22Rv1 (cell line): ENCODE results near the gene MYO15B.

Experiments used
- ZFX ChIP-seq: fragments of 450-650 bp; IDR thresholded peaks from 2 replicates; pipeline ENCODE4 v1.6.1; 2017; ENCODE audit warnings: antibody characterized with exemption, borderline replicate concordance
- TF ChIP-seq, protein P1 (sequence below): fragments of 450-650 bp; IDR thresholded peaks from 2 replicates; pipeline ENCODE4 v1.5.1; 2017; ENCODE audit warnings: mild to moderate bottlenecking

DNA sequence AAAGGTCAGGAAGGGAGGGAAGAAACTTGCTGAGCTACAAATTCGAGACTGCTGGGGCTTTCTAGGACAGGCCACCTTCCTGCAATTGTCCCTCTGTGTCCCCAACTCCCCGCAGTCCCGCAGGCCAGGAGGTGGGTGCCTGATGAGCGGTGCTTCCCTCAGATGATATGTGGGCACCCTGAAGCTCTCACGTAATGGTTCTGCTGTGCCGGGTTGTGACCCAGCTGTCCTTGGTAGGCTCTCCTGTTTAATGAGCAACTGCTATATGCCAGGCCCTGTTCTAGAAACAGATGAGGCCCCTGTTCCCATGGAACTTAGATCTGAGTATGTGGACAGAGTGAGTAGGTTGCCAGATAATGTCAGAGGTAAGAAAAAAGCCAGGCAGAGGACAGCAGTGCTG lies 22.0 kb upstream of the MYO15B start:
- TF ChIP-seq, protein P1, sequence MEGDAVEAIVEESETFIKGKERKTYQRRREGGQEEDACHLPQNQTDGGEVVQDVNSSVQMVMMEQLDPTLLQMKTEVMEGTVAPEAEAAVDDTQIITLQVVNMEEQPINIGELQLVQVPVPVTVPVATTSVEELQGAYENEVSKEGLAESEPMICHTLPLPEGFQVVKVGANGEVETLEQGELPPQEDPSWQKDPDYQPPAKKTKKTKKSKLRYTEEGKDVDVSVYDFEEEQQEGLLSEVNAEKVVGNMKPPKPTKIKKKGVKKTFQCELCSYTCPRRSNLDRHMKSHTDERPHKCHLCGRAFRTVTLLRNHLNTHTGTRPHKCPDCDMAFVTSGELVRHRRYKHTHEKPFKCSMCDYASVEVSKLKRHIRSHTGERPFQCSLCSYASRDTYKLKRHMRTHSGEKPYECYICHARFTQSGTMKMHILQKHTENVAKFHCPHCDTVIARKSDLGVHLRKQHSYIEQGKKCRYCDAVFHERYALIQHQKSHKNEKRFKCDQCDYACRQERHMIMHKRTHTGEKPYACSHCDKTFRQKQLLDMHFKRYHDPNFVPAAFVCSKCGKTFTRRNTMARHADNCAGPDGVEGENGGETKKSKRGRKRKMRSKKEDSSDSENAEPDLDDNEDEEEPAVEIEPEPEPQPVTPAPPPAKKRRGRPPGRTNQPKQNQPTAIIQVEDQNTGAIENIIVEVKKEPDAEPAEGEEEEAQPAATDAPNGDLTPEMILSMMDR = no peak
- TF ChIP-seq ZFX = no peak
